HepG2 (cell line): ENCODE measurements around the gene GPR65. TPM values are rescaled to one million over a fixed set of nuclear protein-coding genes. Genes with fewer than 3 reads are reported as not detected.

Source experiments
- NFKBIZ ChIP-seq: IDR thresholded peaks from 2 replicates; pipeline ENCODE4 v1.6.1; 2018; ENCODE audit warnings: missing genetic modification reagents, missing compliant biosample characterization
- POLR2G ChIP-seq: fragments of 200-400 bp; formaldehyde crosslinking; IDR thresholded peaks from 2 replicates; pipeline ENCODE4 v1.6.1; 2018; ENCODE audit warnings: mild to moderate bottlenecking, low read depth, low read length, moderate library complexity
- RBFOX2 ChIP-seq: fragments of 200-400 bp; formaldehyde crosslinking; IDR thresholded peaks from 2 replicates; pipeline ENCODE4 v1.6.1; 2017; ENCODE audit warnings: low read depth, mild to moderate bottlenecking, low read length
- polyA plus RNA-seq, 8 experiments: library from polyadenylated mRNA; depleted of rRNA in 3 of 8; stranded (reverse) in 7 of 8; unstranded in 1 of 8; fragments of >200 nt; fragmentation: Illumina TruSeq in 4 of 8; extraction: Trizol in 4 of 8; gene quantifications; 2 replicates each; pipeline versions ENCODE4 v1.2.1 to v1.2.3, GENCODE V29; 2011 to 2016; ENCODE audit warnings: low read depth in 4 of 8, missing spikeins in 1 of 8, mixed read lengths in 1 of 8; ENCODE audit not compliant: insufficient read depth in 1 of 8
- total RNA-seq, 5 experiments: library from RNA; depleted of rRNA; stranded (reverse); fragments of >200 nt; fragmentation: Illumina TruSeq; extraction: Trizol; gene quantifications; 2 replicates each; pipeline ENCODE4 v1.2.3, GENCODE V29; 2016; ENCODE audit warnings: low read depth in 1 of 5
- TF ChIP-seq, protein P1 (sequence below): sonication (generic); formaldehyde crosslinking; IDR thresholded peaks from 2 replicates; pipeline ENCODE4 v1.4.0; 2020; ENCODE audit warnings: mild to moderate bottlenecking, missing genetic modification reagents
- TF ChIP-seq, protein P2 (sequence below): IDR thresholded peaks from 2 replicates; pipeline ENCODE4 v1.6.1; 2016; ENCODE audit warnings: mild to moderate bottlenecking
- TF ChIP-seq, protein P3 (sequence below): sonication (generic); formaldehyde crosslinking; IDR thresholded peaks from 2 replicates; pipeline ENCODE4 v1.4.0; 2020; ENCODE audit warnings: missing genetic modification reagents
- TF ChIP-seq, protein P4 (sequence below): fragments of 450-650 bp; IDR thresholded peaks from 2 replicates; pipeline ENCODE4 v1.6.1; 2016

The GPR65 gene
- total and polyA plus RNA-seq, 2 of the 13 experiments (the other 11 are each of a cell fraction or from before 2014, with no cell fraction given) = not detected

DNA sequence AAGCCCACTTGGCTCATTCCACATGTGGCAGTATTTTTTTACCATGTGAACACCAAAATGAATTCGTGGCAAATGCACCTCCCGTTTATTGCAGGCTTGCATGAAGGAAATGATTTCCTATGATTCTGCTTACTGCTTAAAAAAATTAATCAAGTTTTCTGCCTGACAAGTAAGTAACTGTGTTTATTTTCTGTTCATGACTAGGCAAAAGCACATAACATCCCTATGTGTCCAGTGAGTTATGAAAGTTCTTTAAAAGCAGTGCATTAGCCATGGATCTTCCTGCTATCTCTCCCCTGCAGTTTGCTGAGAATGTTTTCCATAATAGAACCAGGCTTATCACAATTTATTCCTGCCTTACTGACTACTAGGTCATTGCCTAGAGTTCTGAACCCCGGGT lies 20.4 kb downstream of the GPR65 start (continued):
- TF ChIP-seq, protein P1, sequence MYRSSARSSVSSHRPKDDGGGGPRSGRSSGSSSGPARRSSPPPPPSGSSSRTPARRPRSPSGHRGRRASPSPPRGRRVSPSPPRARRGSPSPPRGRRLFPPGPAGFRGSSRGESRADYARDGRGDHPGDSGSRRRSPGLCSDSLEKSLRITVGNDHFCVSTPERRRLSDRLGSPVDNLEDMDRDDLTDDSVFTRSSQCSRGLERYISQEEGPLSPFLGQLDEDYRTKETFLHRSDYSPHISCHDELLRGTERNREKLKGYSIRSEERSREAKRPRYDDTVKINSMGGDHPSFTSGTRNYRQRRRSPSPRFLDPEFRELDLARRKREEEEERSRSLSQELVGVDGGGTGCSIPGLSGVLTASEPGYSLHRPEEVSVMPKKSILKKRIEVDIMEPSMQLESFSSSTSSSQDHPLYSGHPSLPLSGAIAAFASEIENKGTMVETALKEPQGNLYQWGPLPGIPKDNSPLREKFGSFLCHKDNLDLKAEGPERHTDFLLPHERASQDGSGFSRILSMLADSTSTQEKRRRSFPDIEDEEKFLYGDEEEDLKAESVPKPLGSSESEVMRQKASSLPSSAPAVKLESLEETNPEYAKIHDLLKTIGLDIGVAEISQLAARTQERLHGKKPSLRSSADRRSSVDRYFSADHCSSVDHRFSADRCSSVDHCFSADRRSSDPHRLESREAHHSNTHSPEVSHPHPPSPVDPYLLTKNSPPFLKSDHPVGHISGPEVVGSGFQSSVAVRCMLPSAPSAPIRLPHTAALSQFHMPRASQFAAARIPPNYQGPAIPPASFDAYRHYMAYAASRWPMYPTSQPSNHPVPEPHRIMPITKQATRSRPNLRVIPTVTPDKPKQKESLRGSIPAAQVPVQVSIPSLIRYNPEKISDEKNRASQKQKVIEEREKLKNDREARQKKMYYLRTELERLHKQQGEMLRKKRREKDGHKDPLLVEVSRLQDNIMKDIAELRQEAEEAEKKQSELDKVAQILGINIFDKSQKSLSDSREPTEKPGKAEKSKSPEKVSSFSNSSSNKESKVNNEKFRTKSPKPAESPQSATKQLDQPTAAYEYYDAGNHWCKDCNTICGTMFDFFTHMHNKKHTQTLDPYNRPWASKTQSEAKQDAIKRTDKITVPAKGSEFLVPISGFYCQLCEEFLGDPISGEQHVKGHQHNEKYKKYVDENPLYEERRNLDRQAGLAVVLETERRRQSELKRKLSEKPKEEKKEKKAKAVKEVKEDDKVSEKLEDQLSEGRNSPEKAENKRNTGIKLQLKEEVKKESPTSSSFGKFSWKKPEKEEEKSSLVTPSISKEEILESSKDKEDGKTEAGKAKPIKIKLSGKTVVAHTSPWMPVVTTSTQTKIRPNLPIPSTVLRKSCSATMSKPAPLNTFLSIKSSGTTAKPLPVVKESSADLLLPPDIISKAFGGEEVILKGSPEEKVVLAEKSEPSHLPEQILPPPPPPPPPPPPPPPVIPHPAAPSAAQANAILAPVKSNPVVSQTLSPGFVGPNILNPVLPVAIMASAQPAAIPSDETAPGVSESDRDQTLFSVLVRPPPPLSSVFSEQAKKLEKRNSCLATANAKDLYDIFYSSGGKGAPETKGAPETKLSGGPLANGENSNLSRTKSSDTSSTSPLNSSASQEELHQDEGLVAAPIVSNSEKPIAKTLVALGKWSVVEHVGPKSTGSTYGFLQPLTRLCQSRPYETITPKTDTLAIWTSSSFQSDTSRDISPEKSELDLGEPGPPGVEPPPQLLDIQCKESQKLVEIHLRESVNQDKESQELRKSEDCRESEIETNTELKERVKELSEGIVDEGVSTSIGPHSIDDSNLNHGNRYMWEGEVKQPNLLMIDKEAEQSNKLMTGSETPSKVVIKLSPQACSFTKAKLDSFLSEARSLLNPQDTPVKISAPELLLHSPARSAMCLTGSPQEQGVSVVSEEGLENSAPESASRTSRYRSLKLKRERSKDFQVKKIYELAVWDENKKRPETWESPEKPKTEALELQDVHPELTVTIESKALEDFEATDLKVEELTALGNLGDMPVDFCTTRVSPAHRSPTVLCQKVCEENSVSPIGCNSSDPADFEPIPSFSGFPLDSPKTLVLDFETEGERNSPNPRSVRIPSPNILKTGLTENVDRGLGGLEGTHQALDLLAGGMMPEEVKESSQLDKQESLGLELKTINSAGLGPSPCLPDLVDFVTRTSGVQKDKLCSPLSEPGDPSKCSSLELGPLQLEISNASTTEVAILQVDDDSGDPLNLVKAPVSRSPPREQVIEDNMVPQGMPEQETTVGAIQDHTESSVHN (CRISPR knock-in tag) = no peak
- TF ChIP-seq, protein P2, sequence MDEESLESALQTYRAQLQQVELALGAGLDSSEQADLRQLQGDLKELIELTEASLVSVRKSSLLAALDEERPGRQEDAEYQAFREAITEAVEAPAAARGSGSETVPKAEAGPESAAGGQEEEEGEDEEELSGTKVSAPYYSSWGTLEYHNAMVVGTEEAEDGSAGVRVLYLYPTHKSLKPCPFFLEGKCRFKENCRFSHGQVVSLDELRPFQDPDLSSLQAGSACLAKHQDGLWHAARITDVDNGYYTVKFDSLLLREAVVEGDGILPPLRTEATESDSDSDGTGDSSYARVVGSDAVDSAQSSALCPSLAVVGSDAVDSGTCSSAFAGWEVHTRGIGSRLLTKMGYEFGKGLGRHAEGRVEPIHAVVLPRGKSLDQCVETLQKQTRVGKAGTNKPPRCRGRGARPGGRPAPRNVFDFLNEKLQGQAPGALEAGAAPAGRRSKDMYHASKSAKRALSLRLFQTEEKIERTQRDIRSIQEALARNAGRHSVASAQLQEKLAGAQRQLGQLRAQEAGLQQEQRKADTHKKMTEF (CRISPR knock-in tag) = 0 out of 2 replicates have a peak, but pooled peaks have one; percentile 1
- TF ChIP-seq POLR2G (peak; percentile 18; the same call in 1 of the 2 replicates), NFKBIZ (CRISPR knock-in tag) (no peak), RBFOX2 (peak; percentile 16)
- TF ChIP-seq, protein P3, sequence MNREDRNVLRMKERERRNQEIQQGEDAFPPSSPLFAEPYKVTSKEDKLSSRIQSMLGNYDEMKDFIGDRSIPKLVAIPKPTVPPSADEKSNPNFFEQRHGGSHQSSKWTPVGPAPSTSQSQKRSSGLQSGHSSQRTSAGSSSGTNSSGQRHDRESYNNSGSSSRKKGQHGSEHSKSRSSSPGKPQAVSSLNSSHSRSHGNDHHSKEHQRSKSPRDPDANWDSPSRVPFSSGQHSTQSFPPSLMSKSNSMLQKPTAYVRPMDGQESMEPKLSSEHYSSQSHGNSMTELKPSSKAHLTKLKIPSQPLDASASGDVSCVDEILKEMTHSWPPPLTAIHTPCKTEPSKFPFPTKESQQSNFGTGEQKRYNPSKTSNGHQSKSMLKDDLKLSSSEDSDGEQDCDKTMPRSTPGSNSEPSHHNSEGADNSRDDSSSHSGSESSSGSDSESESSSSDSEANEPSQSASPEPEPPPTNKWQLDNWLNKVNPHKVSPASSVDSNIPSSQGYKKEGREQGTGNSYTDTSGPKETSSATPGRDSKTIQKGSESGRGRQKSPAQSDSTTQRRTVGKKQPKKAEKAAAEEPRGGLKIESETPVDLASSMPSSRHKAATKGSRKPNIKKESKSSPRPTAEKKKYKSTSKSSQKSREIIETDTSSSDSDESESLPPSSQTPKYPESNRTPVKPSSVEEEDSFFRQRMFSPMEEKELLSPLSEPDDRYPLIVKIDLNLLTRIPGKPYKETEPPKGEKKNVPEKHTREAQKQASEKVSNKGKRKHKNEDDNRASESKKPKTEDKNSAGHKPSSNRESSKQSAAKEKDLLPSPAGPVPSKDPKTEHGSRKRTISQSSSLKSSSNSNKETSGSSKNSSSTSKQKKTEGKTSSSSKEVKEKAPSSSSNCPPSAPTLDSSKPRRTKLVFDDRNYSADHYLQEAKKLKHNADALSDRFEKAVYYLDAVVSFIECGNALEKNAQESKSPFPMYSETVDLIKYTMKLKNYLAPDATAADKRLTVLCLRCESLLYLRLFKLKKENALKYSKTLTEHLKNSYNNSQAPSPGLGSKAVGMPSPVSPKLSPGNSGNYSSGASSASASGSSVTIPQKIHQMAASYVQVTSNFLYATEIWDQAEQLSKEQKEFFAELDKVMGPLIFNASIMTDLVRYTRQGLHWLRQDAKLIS (CRISPR knock-in tag) = 0 out of 2 replicates have a peak, but pooled peaks have one; percentile 6
- TF ChIP-seq, protein P4, sequence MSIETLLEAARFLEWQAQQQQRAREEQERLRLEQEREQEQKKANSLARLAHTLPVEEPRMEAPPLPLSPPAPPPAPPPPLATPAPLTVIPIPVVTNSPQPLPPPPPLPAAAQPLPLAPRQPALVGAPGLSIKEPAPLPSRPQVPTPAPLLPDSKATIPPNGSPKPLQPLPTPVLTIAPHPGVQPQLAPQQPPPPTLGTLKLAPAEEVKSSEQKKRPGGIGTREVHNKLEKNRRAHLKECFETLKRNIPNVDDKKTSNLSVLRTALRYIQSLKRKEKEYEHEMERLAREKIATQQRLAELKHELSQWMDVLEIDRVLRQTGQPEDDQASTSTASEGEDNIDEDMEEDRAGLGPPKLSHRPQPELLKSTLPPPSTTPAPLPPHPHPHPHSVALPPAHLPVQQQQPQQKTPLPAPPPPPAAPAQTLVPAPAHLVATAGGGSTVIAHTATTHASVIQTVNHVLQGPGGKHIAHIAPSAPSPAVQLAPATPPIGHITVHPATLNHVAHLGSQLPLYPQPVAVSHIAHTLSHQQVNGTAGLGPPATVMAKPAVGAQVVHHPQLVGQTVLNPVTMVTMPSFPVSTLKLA = peak; percentile 26; the same call in 1 of the 2 replicates
